ENCODE results near the gene NKTR.

NKTR gene

GRCh38 chr3:42670051-42670576 is 69.6 kb downstream of the NKTR start:
- TF ChIP-seq CTCF (IDR thresholded peaks at IDR 0.05; ENCODE audit: low read length, missing control alignments) = no peak
- no peak for DNase-seq (ENCODE audit: low read depth)
- H3K4me3 ChIP-seq (replicated peaks; ENCODE audit: low read depth, low read length) = no peak overlapping the region

- no peak for TF ChIP-seq CTCF (IDR thresholded peaks at IDR 0.05; ENCODE audit: low read length, missing control alignments)
- no peak overlapping the region for H3K4me3 ChIP-seq (replicated peaks; ENCODE audit: low read depth, low read length)
- no peak for DNase-seq (ENCODE audit: low read depth)
These were observed 70.2 kb downstream of the NKTR start for GRCh38 chr3:42670670-42671069.

- H3K4me3 ChIP-seq (replicated peaks; ENCODE audit: low read depth, low read length) = no peak overlapping the region
- no peak for TF ChIP-seq CTCF (IDR thresholded peaks at IDR 0.05; ENCODE audit: low read length, missing control alignments)
- no peak for DNase-seq (ENCODE audit: low read depth)
These were observed 72.0 kb downstream of the NKTR start for GRCh38 chr3:42672515-42672914.

GRCh38 chr3:42673082-42673481 is 72.6 kb downstream of the NKTR start:
- no peak for DNase-seq (ENCODE audit: low read depth)
- TF ChIP-seq CTCF (IDR thresholded peaks at IDR 0.05; ENCODE audit: low read length, missing control alignments) = no peak
- H3K4me3 ChIP-seq (replicated peaks; ENCODE audit: low read depth, low read length) = no peak overlapping the region

- no peak for TF ChIP-seq CTCF (IDR thresholded peaks at IDR 0.05; ENCODE audit: low read length, missing control alignments)
- no peak overlapping the region for H3K4me3 ChIP-seq (replicated peaks; ENCODE audit: low read depth, low read length)
- DNase-seq (ENCODE audit: low read depth) = no peak
These were observed 73.7 kb downstream of the NKTR start for GRCh38 chr3:42674146-42674545.

GRCh38 chr3:42675909-42676308 is 75.4 kb downstream of the NKTR start:
- no peak overlapping the region for H3K4me3 ChIP-seq (replicated peaks; ENCODE audit: low read depth, low read length)
- DNase-seq (ENCODE audit: low read depth) = no peak
- no peak for TF ChIP-seq CTCF (IDR thresholded peaks at IDR 0.05; ENCODE audit: low read length, missing control alignments)

GRCh38 chr3:42678447-42678846 is 78.0 kb downstream of the NKTR start:
- TF ChIP-seq CTCF (IDR thresholded peaks at IDR 0.05; ENCODE audit: low read length, missing control alignments) = no peak
- no peak overlapping the region for H3K4me3 ChIP-seq (replicated peaks; ENCODE audit: low read depth, low read length)
- DNase-seq (ENCODE audit: low read depth) = no peak
